HG03442 (cell line): ENCODE data around the gene LAMA3.
"Not testable (repeated sequence)": the region's sequence is repeated elsewhere in the genome, so short reads cannot be mapped to it uniquely, and the experiment has no call there.

Experiments used
- ATAC-seq: cut with Tn5 transposase; IDR thresholded peaks from one replicate; pipeline ENCODE4 v1.9.1; 2021; ENCODE audit warnings: mild to moderate bottlenecking, moderate library complexity; ENCODE audit not compliant: unreplicated experiment

LAMA3 gene

GRCh38 chr18:23703057-23703986 is 14.1 kb downstream of the LAMA3 start:
- no peak for ATAC-seq

GRCh38 chr18:23703987-23704384 is 14.7 kb downstream of the LAMA3 start:
- no peak for ATAC-seq

- no peak for ATAC-seq
Measured at GRCh38 chr18:23704806-23705205, 15.6 kb downstream of the LAMA3 start.

- ATAC-seq = no peak
Measured at GRCh38 chr18:23706971-23707640, 17.9 kb downstream of the LAMA3 start.

- no peak for ATAC-seq
Measured at GRCh38 chr18:23710068-23710527, 20.8 kb downstream of the LAMA3 start.

GRCh38 chr18:23710946-23711345 is 21.7 kb downstream of the LAMA3 start:
- no peak for ATAC-seq

GRCh38 chr18:23711426-23711825 is 22.2 kb downstream of the LAMA3 start:
- ATAC-seq = no peak

- no peak for ATAC-seq
Measured at GRCh38 chr18:23712445-23712844, 23.2 kb downstream of the LAMA3 start.

- ATAC-seq = no peak
Measured at GRCh38 chr18:23714576-23714975, 25.3 kb downstream of the LAMA3 start.

GRCh38 chr18:23716079-23716478 is 26.8 kb downstream of the LAMA3 start:
- not testable (repeated sequence) for ATAC-seq

GRCh38 chr18:23716516-23716915 is 27.3 kb downstream of the LAMA3 start:
- no peak for ATAC-seq

GRCh38 chr18:23716966-23717365 is 27.7 kb downstream of the LAMA3 start:
- no peak for ATAC-seq

- ATAC-seq = no peak
Measured at GRCh38 chr18:23718243-23718720, 29.0 kb downstream of the LAMA3 start.

GRCh38 chr18:23718731-23719130 is 29.5 kb downstream of the LAMA3 start:
- ATAC-seq = no peak

- ATAC-seq = no peak
Measured at GRCh38 chr18:23719634-23720201, 30.5 kb downstream of the LAMA3 start.

- no peak for ATAC-seq
Measured at GRCh38 chr18:23721696-23722480, 32.6 kb downstream of the LAMA3 start.

- ATAC-seq = no peak
Measured at GRCh38 chr18:23722646-23723045, 33.4 kb downstream of the LAMA3 start.

- no peak for ATAC-seq
Measured at GRCh38 chr18:23723121-23723520, 33.9 kb downstream of the LAMA3 start.

- ATAC-seq = no peak
Measured at GRCh38 chr18:23724681-23725080, 35.4 kb downstream of the LAMA3 start.

- no peak for ATAC-seq
Measured at GRCh38 chr18:23725351-23725750, 36.1 kb downstream of the LAMA3 start.
